Measurements from ENCODE around the gene EFEMP1. TPM values are rescaled to one million over a fixed set of nuclear protein-coding genes. Genes with fewer than 3 reads are reported as not detected.

The EFEMP1 gene
- polyA plus RNA-seq, 1 of the 3 experiments (the other 2 are of a cell fraction) = 1,015 TPM

DNA sequence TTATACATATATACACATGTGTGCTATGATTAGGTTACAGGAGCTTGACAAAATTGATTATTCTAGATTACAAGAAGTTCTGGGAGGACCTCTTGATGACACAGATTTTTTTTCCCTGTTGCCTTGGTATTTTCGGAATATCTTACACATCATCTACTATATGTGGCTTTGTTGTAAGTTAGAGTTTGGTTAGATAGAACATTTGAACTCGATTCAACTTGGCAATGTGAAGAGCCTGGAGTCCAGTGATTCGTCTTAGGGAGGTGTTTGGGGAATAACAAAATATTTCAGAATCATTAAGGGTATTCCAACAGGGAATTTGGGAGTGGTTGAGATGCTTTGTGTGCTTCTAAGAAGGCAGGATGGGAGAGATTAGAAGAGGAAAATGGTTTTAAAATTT is 39.3 kb upstream of the EFEMP1 start:
- TF ChIP-seq USF2 (IDR thresholded peaks at IDR 0.05; ENCODE audit: borderline replicate concordance, low read depth, low read length) (no peak), SIN3A (IDR thresholded peaks at IDR 0.05; ENCODE audit: borderline replicate concordance, low read depth, low read length) (no peak), MEF2A (IDR thresholded peaks at IDR 0.05; ENCODE audit: borderline replicate concordance, low read depth) (no peak), CTCF (IDR thresholded peaks at IDR 0.05) (no peak), FOXM1 (IDR thresholded peaks at IDR 0.05; ENCODE audit: low read depth) (no peak), YY1 (IDR thresholded peaks at IDR 0.05; ENCODE audit: low read depth) (no peak), EP300 (IDR thresholded peaks at IDR 0.05; ENCODE audit: borderline replicate concordance in 1 of 2, low read depth in 1 of 2, low read length in 1 of 2) (no peak), PBX3 (IDR thresholded peaks at IDR 0.05) (no peak), TCF12 (IDR thresholded peaks at IDR 0.05) (no peak), GABPA (IDR thresholded peaks at IDR 0.05; ENCODE audit: low read depth) (no peak), RXRA (IDR thresholded peaks at IDR 0.05; ENCODE audit: borderline replicate concordance, low read depth) (no peak), CHD2 (IDR thresholded peaks at IDR 0.05; ENCODE audit: low read length, partially characterized antibody) (no peak), RFX5 (IDR thresholded peaks at IDR 0.05; ENCODE audit: low read length) (no peak), NRF1 (IDR thresholded peaks at IDR 0.05; ENCODE audit: low read depth, low read length) (no peak), MXI1 (IDR thresholded peaks at IDR 0.05; ENCODE audit: low read depth, low read length) (no peak), RCOR1 (IDR thresholded peaks at IDR 0.05; ENCODE audit: low read length) (no peak)
- TF ChIP-seq, protein P1, sequence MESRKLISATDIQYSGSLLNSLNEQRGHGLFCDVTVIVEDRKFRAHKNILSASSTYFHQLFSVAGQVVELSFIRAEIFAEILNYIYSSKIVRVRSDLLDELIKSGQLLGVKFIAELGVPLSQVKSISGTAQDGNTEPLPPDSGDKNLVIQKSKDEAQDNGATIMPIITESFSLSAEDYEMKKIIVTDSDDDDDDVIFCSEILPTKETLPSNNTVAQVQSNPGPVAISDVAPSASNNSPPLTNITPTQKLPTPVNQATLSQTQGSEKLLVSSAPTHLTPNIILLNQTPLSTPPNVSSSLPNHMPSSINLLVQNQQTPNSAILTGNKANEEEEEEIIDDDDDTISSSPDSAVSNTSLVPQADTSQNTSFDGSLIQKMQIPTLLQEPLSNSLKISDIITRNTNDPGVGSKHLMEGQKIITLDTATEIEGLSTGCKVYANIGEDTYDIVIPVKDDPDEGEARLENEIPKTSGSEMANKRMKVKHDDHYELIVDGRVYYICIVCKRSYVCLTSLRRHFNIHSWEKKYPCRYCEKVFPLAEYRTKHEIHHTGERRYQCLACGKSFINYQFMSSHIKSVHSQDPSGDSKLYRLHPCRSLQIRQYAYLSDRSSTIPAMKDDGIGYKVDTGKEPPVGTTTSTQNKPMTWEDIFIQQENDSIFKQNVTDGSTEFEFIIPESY (IDR thresholded peaks at IDR 0.05; ENCODE audit: borderline replicate concordance, low read depth) = no peak
- TF ChIP-seq, protein P2, sequence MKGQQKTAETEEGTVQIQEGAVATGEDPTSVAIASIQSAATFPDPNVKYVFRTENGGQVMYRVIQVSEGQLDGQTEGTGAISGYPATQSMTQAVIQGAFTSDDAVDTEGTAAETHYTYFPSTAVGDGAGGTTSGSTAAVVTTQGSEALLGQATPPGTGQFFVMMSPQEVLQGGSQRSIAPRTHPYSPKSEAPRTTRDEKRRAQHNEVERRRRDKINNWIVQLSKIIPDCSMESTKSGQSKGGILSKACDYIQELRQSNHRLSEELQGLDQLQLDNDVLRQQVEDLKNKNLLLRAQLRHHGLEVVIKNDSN (IDR thresholded peaks at IDR 0.05; ENCODE audit: borderline replicate concordance, low read depth) = no peak
- TF ChIP-seq, protein P3, sequence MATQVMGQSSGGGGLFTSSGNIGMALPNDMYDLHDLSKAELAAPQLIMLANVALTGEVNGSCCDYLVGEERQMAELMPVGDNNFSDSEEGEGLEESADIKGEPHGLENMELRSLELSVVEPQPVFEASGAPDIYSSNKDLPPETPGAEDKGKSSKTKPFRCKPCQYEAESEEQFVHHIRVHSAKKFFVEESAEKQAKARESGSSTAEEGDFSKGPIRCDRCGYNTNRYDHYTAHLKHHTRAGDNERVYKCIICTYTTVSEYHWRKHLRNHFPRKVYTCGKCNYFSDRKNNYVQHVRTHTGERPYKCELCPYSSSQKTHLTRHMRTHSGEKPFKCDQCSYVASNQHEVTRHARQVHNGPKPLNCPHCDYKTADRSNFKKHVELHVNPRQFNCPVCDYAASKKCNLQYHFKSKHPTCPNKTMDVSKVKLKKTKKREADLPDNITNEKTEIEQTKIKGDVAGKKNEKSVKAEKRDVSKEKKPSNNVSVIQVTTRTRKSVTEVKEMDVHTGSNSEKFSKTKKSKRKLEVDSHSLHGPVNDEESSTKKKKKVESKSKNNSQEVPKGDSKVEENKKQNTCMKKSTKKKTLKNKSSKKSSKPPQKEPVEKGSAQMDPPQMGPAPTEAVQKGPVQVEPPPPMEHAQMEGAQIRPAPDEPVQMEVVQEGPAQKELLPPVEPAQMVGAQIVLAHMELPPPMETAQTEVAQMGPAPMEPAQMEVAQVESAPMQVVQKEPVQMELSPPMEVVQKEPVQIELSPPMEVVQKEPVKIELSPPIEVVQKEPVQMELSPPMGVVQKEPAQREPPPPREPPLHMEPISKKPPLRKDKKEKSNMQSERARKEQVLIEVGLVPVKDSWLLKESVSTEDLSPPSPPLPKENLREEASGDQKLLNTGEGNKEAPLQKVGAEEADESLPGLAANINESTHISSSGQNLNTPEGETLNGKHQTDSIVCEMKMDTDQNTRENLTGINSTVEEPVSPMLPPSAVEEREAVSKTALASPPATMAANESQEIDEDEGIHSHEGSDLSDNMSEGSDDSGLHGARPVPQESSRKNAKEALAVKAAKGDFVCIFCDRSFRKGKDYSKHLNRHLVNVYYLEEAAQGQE (IDR thresholded peaks at IDR 0.05; ENCODE audit: low read depth, low read length) = no peak
- H4K20me1 ChIP-seq (ENCODE audit: insufficient read depth) = no peaks in the 10 kb centered on the region
- H3F3A ChIP-seq (replicated peaks; ENCODE audit: insufficient read depth) = peaks cover 6% of the 10 kb centered on the region
- WGBS (ENCODE audit: low lambda C conversion rate) = 42% methylated on average over 3 of the region's 3 CpGs
- H3K36me3 ChIP-seq (replicated peaks in 1 of 2; ENCODE audit: control insufficient read depth in 1 of 2, insufficient read depth in 2 of 2, low read length in 1 of 2) = no peaks in the 10 kb centered on the region
- H3K9me3 ChIP-seq = peaks cover 6% of the 10 kb centered on the region; the same call in 1 of the 2 replicates
- H3K79me2 ChIP-seq (ENCODE audit: insufficient read depth) = no peaks in the 10 kb centered on the region
- no peak overlapping the region for H3K4me2 ChIP-seq
- CTCF ChIA-PET = interaction anchor here (0.8 to 3.3 kb wide), 6 partner anchors 15 to 247 kb away, joined by 5 to 23 read pairs (median 9); no protein-coding TSS in a partner anchor
- H3K9me2 ChIP-seq = no peaks in the 10 kb centered on the region
- peaks cover 0 to 13% of the 10 kb centered on the region in 2 experiments; a peak in 1 of 4 replicates for H3K4me1 ChIP-seq (ENCODE audit: control insufficient read depth in 1 of 2, insufficient read depth in 2 of 2, low read depth in 1 of 2, low read length in 1 of 2)
- H3K27ac ChIP-seq (ENCODE audit: low read depth in 2 of 2, low read length in 1 of 2) = no peak overlapping the region
- H3K9ac ChIP-seq = no peak overlapping the region
- POLR2A ChIA-PET = no interaction called here
- H3K27me3 ChIP-seq (ENCODE audit: insufficient read depth) = no peaks in the 10 kb centered on the region
- no peak for DNase-seq
- H3K4me3 ChIP-seq (ENCODE audit: low read depth in 2 of 2, low read length in 1 of 2) = no peak overlapping the region
- no peak overlapping the region for H2AFZ ChIP-seq (ENCODE audit: low read depth)

Measured in SK-N-SH (cell line).